Measurements from ENCODE around the gene EPC1.
"Not testable (repeated sequence)": the region's sequence is repeated elsewhere in the genome, so short reads cannot be mapped to it uniquely, and the experiment has no call there.

The EPC1 gene

DNA sequence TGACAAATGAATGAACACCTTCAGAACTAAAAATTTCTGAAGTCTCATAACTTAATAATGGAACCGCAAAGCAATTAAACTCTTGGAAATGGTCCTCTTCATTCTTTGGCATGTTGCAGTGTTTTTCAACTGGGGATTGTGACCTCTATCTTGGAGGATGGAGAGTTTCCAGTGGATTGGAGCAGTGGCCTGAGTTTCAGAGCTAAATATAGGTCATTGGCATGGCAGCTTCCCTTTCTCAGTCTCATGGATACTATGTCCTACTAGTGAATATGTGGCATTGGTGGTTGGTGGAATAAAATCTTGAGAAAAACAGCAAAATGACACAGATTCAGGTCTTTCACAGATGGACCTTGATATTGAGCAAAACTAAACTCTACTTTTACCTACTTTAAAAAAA, 24.1 kb upstream of the EPC1 start:
- no peak overlapping the region for H3K4me3 ChIP-seq (ENCODE audit: low read depth, low read length)
- TF ChIP-seq, protein P1, sequence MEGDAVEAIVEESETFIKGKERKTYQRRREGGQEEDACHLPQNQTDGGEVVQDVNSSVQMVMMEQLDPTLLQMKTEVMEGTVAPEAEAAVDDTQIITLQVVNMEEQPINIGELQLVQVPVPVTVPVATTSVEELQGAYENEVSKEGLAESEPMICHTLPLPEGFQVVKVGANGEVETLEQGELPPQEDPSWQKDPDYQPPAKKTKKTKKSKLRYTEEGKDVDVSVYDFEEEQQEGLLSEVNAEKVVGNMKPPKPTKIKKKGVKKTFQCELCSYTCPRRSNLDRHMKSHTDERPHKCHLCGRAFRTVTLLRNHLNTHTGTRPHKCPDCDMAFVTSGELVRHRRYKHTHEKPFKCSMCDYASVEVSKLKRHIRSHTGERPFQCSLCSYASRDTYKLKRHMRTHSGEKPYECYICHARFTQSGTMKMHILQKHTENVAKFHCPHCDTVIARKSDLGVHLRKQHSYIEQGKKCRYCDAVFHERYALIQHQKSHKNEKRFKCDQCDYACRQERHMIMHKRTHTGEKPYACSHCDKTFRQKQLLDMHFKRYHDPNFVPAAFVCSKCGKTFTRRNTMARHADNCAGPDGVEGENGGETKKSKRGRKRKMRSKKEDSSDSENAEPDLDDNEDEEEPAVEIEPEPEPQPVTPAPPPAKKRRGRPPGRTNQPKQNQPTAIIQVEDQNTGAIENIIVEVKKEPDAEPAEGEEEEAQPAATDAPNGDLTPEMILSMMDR (IDR thresholded peaks at IDR 0.05; ENCODE audit: low read depth, low read length) = no peak

DNA sequence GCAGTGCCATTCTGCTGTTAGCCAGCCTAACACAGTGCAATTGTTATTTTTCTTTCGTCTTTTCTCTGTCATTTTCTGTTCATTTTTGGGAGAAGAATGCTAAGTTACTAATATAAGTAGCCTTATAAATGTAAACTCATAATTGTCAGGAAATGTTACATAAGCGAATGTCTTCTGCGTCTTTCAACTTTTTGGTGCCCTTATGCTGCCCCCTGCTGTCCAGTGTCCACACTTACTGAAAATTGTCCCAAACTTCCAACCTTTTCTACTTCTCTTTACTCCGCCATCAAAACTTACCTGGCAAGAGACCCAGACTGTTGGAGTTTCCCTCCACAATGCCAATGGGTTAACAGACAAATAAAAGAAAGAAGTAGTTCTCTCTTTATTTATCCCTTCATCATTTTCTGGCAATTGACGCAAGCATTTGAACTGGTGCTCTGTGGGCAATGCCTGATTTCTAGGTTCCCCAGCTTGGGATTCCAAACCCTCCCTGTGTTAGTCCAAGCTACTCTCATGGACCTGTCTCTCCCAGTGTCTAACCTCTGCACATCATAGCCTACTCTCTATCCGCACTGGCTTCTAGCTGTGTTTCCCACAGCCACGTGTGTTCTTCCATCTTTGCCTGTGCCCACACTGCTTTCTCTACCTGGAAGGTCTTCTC, 21.0 kb upstream of the EPC1 start:
- TF ChIP-seq, protein P1 (IDR thresholded peaks at IDR 0.05; ENCODE audit: low read depth, low read length) = peak; percentile 45; the same call in 1 of the 2 replicates

DNA sequence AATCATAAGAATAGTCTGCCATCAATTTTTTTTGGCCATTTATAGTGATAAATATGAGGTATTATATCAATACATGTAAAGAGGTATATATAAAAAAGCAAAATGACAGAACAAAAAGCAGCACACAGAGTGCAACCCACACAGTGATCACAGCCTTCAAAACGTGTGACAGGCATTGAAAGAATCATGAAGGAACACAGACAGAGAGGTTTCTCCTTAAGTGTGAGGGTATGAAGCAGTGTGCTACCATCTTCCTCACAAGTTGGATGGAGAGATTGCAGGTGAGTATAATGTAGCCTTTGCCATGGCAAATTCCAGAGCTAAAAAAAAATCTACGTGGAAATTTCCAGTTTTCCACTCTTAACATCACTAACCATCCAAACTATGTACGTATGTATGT, 19.6 kb upstream of the EPC1 start:
- TF ChIP-seq, protein P1 (IDR thresholded peaks at IDR 0.05; ENCODE audit: low read depth, low read length) = no peak
- H3K4me3 ChIP-seq (ENCODE audit: low read depth, low read length) = no peak overlapping the region

More for the DNA sequence above, 21.0 kb upstream of the EPC1 start:
- no peak overlapping the region for H3K4me3 ChIP-seq (ENCODE audit: low read depth, low read length)

DNA sequence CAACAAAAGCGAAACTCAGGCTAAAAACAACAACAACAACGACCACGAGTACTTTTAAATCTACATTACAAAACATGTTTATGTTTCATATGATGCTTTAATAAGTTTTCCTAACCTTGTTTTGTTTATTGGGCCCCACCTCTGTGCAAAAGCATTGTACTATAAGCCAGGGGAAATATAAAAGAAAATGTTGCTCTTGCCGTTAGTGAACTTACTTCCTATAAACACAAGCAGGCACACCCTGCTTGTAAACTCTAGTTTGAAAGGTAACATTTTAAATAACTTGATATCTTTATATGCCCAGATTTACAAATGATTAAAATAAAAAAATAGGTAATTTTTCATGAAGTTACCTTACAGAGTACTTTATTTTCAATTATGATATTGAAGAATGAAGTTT, 19.2 kb upstream of the EPC1 start:
- TF ChIP-seq, protein P1 (IDR thresholded peaks at IDR 0.05; ENCODE audit: low read depth, low read length) = no peak
- peak overlapping the region; percentile 23; the same call in 1 of the 2 replicates for H3K4me3 ChIP-seq (ENCODE audit: low read depth, low read length)

DNA sequence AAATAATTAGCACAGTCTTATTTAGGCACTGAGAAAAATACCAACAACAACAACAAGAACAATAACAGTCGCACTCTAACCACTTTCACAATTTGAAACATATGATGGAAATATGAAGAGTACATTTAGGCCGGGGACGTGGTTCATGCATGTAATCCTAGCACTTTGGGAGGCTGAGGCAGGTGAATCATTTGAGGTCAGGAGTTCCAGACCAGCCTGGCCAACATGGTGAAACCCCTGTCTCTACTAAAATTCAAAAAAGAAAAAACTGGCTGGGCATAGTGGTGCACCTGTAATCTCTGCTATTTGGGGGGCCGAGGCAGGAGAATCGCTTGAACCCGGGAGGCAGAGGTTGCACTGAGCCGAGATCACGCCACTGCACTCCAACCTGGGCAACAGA, 18.4 kb upstream of the EPC1 start:
- not testable (repeated sequence) for H3K4me3 ChIP-seq (ENCODE audit: low read depth, low read length)

DNA sequence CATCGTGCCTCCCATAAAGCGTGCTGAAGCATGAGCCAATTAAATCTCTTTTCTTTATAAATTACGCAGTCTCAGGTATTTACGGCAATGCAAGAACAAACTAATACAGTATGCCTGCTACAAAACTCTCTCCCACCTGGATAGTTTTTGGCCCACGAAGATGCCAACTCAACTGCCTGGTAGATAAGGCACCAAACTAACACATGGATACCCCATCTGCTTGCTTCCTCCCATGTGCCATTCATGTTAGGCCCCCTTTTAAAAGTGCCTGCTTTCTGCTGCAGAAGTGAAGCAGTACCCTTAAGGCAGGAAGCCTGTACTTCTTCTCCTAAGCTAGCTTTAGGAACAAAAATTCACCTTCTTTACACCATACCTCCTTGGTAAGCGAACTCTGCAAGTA, 15.6 kb upstream of the EPC1 start:
- no peak overlapping the region for H3K4me3 ChIP-seq (ENCODE audit: low read depth, low read length)

DNA sequence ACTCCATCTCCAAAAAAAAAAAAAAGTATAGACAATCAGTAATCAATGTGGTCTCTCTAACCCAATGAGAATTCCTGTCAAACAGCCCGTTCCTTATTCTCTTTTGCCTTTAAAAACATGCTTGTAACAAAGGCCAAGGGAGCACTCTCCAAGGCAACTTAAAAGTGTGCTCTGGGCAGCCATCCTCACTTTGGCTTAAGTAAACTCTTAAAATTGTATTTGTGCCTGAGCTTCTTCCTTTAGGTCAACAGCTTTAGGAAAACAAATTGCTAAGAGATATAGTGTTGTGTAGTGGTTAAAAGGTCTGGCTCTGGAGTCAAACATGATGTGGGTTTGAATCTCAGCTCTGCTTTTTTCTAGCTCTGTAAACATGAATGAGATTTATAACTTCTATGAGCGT, 13.9 kb upstream of the EPC1 start:
- H3K4me3 ChIP-seq (ENCODE audit: low read depth, low read length) = no peak overlapping the region
- TF ChIP-seq, protein P1 (IDR thresholded peaks at IDR 0.05; ENCODE audit: low read depth, low read length) = no peak

More for the DNA sequence above, 15.6 kb upstream of the EPC1 start:
- TF ChIP-seq, protein P1 (IDR thresholded peaks at IDR 0.05; ENCODE audit: low read depth, low read length) = no peak

DNA sequence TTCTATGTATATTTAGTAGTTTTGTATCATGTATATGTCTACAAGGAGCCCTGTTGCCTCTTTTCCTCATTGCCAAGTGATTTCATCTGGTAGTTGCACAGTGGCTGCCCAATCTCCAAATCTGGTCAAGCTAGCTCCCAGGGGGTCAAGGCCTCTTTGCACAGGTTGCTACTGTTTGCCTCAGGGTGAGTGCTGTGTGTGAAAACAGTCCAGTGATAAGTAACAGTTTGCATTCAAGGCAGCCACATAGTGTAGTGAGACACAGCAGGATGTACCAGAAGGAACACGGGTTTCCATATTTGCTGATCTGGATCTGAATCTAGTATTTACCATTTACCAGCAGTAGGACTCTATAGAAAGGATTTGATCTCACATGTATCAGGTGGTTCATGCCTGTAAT, 13.3 kb upstream of the EPC1 start:
- TF ChIP-seq, protein P1 (IDR thresholded peaks at IDR 0.05; ENCODE audit: low read depth, low read length) = no peak
- H3K4me3 ChIP-seq (ENCODE audit: low read depth, low read length) = no peak overlapping the region
